Lung (tissue), 12 donors: ENCODE data around the gene CASP12. TPM values are rescaled to one million over a fixed set of nuclear protein-coding genes. Genes with fewer than 3 reads are reported as not detected.

Experiments
- ATAC-seq: fragments of 200-7000 bp; cut with Tn5 transposase; one replicate; pipeline ENCODE4 v1.9.1; 2020; ENCODE audit warnings: moderate number of reproducible peaks; ENCODE audit not compliant: insufficient read depth, low FRiP score
- DNase-seq, 3 donors: peaks; one replicate each; pipeline ENCODE4 v3.0.0-alpha.2; 2013 to 2017
- H3K27ac ChIP-seq, 2 donors: one replicate each; pipeline ENCODE4 v1.5.1; 2013; ENCODE audit warnings: mild to moderate bottlenecking in 2 of 2, moderate library complexity in 2 of 2, control low read depth in 1 of 2, inconsistent platforms in 1 of 2, low read depth in 1 of 2, low read length in 1 of 2
- H3K27me3 ChIP-seq, 3 donors: one replicate each; pipeline ENCODE4 v1.5.1; 2013; ENCODE audit warnings: low read length in 2 of 3; ENCODE audit not compliant: control insufficient read depth in 3 of 3, insufficient read depth in 3 of 3
- H3K36me3 ChIP-seq, 4 donors: one replicate each; pipeline ENCODE4 v1.5.1; 2013; ENCODE audit warnings: low read length in 4 of 4, mild to moderate bottlenecking in 1 of 4, moderate library complexity in 1 of 4; ENCODE audit not compliant: control insufficient read depth in 4 of 4, insufficient read depth in 4 of 4
- H3K4me1 ChIP-seq, 5 donors: one replicate each; pipeline ENCODE4 v1.5.1; 2013; ENCODE audit warnings: low read length in 5 of 5, mild to moderate bottlenecking in 2 of 5, moderate library complexity in 1 of 5; ENCODE audit not compliant: control insufficient read depth in 5 of 5, insufficient read depth in 5 of 5
- H3K4me3 ChIP-seq: one replicate; pipeline ENCODE4 v1.5.1; 2013; ENCODE audit warnings: mild to moderate bottlenecking, control low read depth, moderate library complexity
- H3K9ac ChIP-seq, 2 donors: one replicate each; pipeline ENCODE4 v1.5.1; 2013; ENCODE audit warnings: low read length in 2 of 2, control low read depth in 1 of 2; ENCODE audit not compliant: insufficient read depth in 1 of 2
- H3K9me3 ChIP-seq, 4 donors: one replicate each; pipeline ENCODE4 v1.5.1; 2013; ENCODE audit warnings: low read length in 3 of 4, mild to moderate bottlenecking in 1 of 4, moderate library complexity in 1 of 4; ENCODE audit not compliant: control insufficient read depth in 4 of 4, insufficient read depth in 3 of 4
- CTCF ChIP-seq: IDR thresholded peaks from 2 replicates; pipeline ENCODE4 v1.5.1; 2012; ENCODE audit warnings: mild to moderate bottlenecking; ENCODE audit errors: control extremely low read depth, extremely low read depth
- WGBS, 2 donors: extraction: QIAGEN DNeasy Blood & Tissue Kit; methylation state at CpG; one replicate each; pipeline ENCODE4 v1.1.7; 2013; 5-methylcytosine and 5-hydroxymethylcytosine counted together
- polyA plus RNA-seq, 2 donors: library from polyadenylated mRNA; stranded (reverse); fragments of 200-250 nt; gene quantifications; one replicate each; pipeline ENCODE4 v1.2.1, GENCODE V29; 2013
- total RNA-seq, 2 donors: library from RNA; depleted of rRNA in 1 of 2; stranded (reverse); fragments of >200 nt in 1 of 2; gene quantifications; one replicate each; pipeline ENCODE4 v1.2.1, GENCODE V29; 2014 to 2021
- donor health status: control.
- donor health status: control.
- donor health status: Bipolar disorder and iron deficiency.
- donor health status: healthy.
- donor health status: DM: yes; HTN: yes; CAD: no.

The CASP12 gene
- total and polyA plus RNA-seq, 4 donors, result 0.15 to 1.1 (median 0.61) TPM

GRCh38 chr11:104846216-104846615, 52.0 kb downstream of the CASP12 start:
- Histone ChIP-seq H3K4me3 (no peak overlapping the region), H3K9ac (no peak overlapping the region), H3K27ac (no peak overlapping the region), H3K4me1 (no peaks in the 10 kb centered on the region), H3K27me3 (no peaks in the 10 kb centered on the region), H3K9me3 (no peaks in the 10 kb centered on the region), H3K36me3 (no peaks in the 10 kb centered on the region)
- DNase-seq (no peak), ATAC-seq (no peak)
- 90 to 96% methylated on average over 3 of the region's 3 CpGs for WGBS, 2 donors
- TF ChIP-seq CTCF, result no peak

DNA sequence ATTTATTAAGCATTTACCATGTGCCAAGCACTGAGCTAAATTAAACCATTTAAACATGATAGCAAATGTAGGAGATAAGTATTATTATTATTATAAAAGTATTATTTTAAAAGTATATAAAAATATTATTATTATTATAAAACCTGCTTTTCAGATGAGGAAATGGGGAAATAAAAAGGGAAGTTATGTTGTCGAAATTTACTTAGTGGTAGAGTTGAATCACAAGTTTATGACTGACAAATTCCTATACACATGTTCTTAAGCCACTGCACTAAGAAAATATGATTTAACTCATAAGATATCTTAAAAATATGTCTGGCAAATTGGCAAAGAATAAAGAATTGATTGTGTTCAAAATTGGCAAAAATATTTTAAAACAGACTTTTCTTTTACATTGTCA, 53.8 kb downstream of the CASP12 start:
- H3K27ac ChIP-seq, result no peak overlapping the region
- 35 to 68% methylated on average over 1 of the region's 1 CpG for WGBS, 2 donors
- ATAC-seq (no peak), DNase-seq (no peak)
- TF ChIP-seq CTCF, result no peak
- H3K4me1 ChIP-seq, result no peaks in the 10 kb centered on the region
- H3K9ac ChIP-seq, result no peak overlapping the region
- H3K36me3 ChIP-seq, result no peaks in the 10 kb centered on the region
- no peaks in the 10 kb centered on the region for H3K27me3 ChIP-seq
- peaks cover 0 to under 1% (median 0%) of the 10 kb centered on the region in 4 donors for H3K9me3 ChIP-seq
- H3K4me3 ChIP-seq, result no peak overlapping the region

- DNase-seq (peak in 1 of 3 donors; percentile 23), ATAC-seq (no peak)
- H3K4me3 ChIP-seq, result no peak overlapping the region
- no peaks in the 10 kb centered on the region for H3K4me1 ChIP-seq
- TF ChIP-seq CTCF, result no peak
- peaks cover 0 to 6% (median 3%) of the 10 kb centered on the region in 4 donors for H3K9me3 ChIP-seq
- H3K27ac ChIP-seq, result no peak overlapping the region
- no peak overlapping the region for H3K9ac ChIP-seq
- no peaks in the 10 kb centered on the region for H3K27me3 ChIP-seq
- no peaks in the 10 kb centered on the region for H3K36me3 ChIP-seq
- WGBS, 2 donors, result 83 to 85% methylated on average over 4 of the region's 4 CpGs
Measured at GRCh38 chr11:104843150-104843836, 55.0 kb downstream of the CASP12 start.
